Kidney (tissue), 14 donors: ENCODE data around the gene KBTBD13. TPM values are rescaled to one million over a fixed set of nuclear protein-coding genes. Genes with fewer than 3 reads are reported as not detected.

Experiments used
- DNase-seq, 5 donors: peaks; one replicate each; pipeline ENCODE4 v3.0.0-alpha.2; 2013 to 2020
- FAIRE-seq: peaks from 2 replicates; lab custom pipeline; 2012; peaks lifted over from hg19 to GRCh38; lab: Jason Lieb, UNC
- H3K27ac ChIP-seq, 2 donors: one replicate each; pipeline ENCODE4 v1.7.0; 2013; ENCODE audit warnings: low read depth in 2 of 2, low read length in 2 of 2, inconsistent platforms in 1 of 2
- H3K27me3 ChIP-seq: one replicate; pipeline ENCODE4 v1.7.1; 2013; ENCODE audit warnings: low read length, inconsistent platforms; ENCODE audit not compliant: control insufficient read depth, insufficient read depth
- H3K36me3 ChIP-seq, 3 donors: one replicate each; pipeline versions ENCODE4 v1.7.0 to v1.7.1; 2013; ENCODE audit warnings: low read length in 3 of 3, control low read depth in 1 of 3, inconsistent platforms in 1 of 3; ENCODE audit not compliant: insufficient read depth in 3 of 3, control insufficient read depth in 2 of 3
- H3K4me1 ChIP-seq, 3 donors: one replicate each; pipeline versions ENCODE4 v1.7.0 to v1.7.1; 2013; ENCODE audit warnings: low read length in 3 of 3, inconsistent platforms in 1 of 3, low read depth in 1 of 3; ENCODE audit not compliant: control insufficient read depth in 2 of 3, insufficient read depth in 2 of 3
- H3K4me3 ChIP-seq, 3 donors: one replicate each; pipeline versions ENCODE4 v1.7.0 to v1.8.1; 2013; ENCODE audit warnings: low read length in 3 of 3, control low read depth in 1 of 3, inconsistent platforms in 1 of 3
- H3K9ac ChIP-seq, 3 donors: one replicate each; pipeline versions ENCODE4 v1.7.0 to v1.7.1; 2013; ENCODE audit warnings: low read length in 3 of 3, control low read depth in 1 of 3, inconsistent platforms in 1 of 3
- H3K9me3 ChIP-seq, 3 donors: one replicate each; pipeline versions ENCODE4 v1.7.0 to v1.7.1; 2013; ENCODE audit warnings: low read length in 3 of 3, control low read depth in 1 of 3, inconsistent platforms in 1 of 3; ENCODE audit not compliant: control insufficient read depth in 2 of 3, insufficient read depth in 1 of 3
- CTCF ChIP-seq: IDR thresholded peaks from 3 replicates; pipeline ENCODE4 v1.5.1; 2012; ENCODE audit warnings: mild to moderate bottlenecking, moderate library complexity, borderline replicate concordance; ENCODE audit not compliant: insufficient read depth; ENCODE audit errors: extremely low read depth
- intact Hi-C: fragments of 100-400 bp; cut with DNase I; formaldehyde crosslinking; loops from one replicate; pipeline ENCODE4 v1.11.1; 2022
- polyA plus RNA-seq: library from polyadenylated mRNA; stranded (reverse); fragments of 350-450 nt; fragmentation: Illumina TruSeq; extraction: RNeasy Lipid Tissue Mini Kit (QIAGEN cat#74804); gene quantifications from one replicate; pipeline ENCODE4 v1.2.3, GENCODE V29; 2014; ENCODE audit warnings: low read depth, low replicate concordance; ENCODE audit not compliant: insufficient read depth
- total RNA-seq: library from RNA; stranded (reverse); fragmentation: NEBNext Ultra II Directional; extraction: Animal tissue kit (Norgen Biotek cat#: 25700); gene quantifications from one replicate; pipeline ENCODE4 v1.2.1, GENCODE V29; 2021
- donor health status: control.
- donor health status: control.
- donor health status: control.
- donor health status: control.
- donor health status: control.
- donor health status: DM: yes; HTN: yes; CAD: no.
- donor health status: Normal renal cell carcinoma (clear cell type).

The KBTBD13 gene
- total and polyA plus RNA-seq, 2 donors from 2014 or later: 0.06 TPM; not detected in 1

GRCh38 chr15:65110676-65111292 is 34.2 kb downstream of the KBTBD13 start:
- H3K27me3 ChIP-seq: no peaks in the 10 kb centered on the region
- no peak for FAIRE-seq
- intact Hi-C loops: no loop called here
- H3K9me3 ChIP-seq: no peaks in the 10 kb centered on the region
- H3K9ac ChIP-seq: no peak overlapping the region
- H3K27ac ChIP-seq: no peak overlapping the region
- peaks cover 2 to 21% (median 8%) of the 10 kb centered on the region in 3 donors for H3K36me3 ChIP-seq
- H3K4me3 ChIP-seq: no peak overlapping the region
- H3K4me1 ChIP-seq: no peaks in the 10 kb centered on the region
- DNase-seq: no peak
- no peak for TF ChIP-seq CTCF

GRCh38 chr15:65115086-65115485 is 38.5 kb downstream of the KBTBD13 start, which contains the start of gene UBAP1L:
UBAP1L (minus strand) TSS chr15:65115200; CDS start chr15:65106215, 8,985 bp downstream.
- intact Hi-C loops: no loop called here
- Histone ChIP-seq H3K4me3 (no peak within 1 kb of the TSS), H3K9ac (no peak within 1 kb of the TSS), H3K27me3 (no peaks in the 10 kb centered on the region), H3K36me3 (peaks cover 5 to 46% (median 21%) of the 10 kb centered on the region in 3 donors), H3K4me1 (no peaks in the 10 kb centered on the region), H3K9me3 (no peaks in the 10 kb centered on the region), H3K27ac (no peak within 1 kb of the TSS)
- FAIRE-seq (no peak), DNase-seq (no peak)
- TF ChIP-seq CTCF: no peak

- Histone ChIP-seq H3K27ac (no peak overlapping the region), H3K4me1 (no peaks in the 10 kb centered on the region), H3K27me3 (no peaks in the 10 kb centered on the region), H3K36me3 (peaks cover 5 to 46% (median 21%) of the 10 kb centered on the region in 3 donors), H3K9me3 (no peaks in the 10 kb centered on the region), H3K9ac (no peak overlapping the region), H3K4me3 (no peak overlapping the region)
- no peak for FAIRE-seq
- DNase-seq: no peak
- TF ChIP-seq CTCF: no peak
- intact Hi-C loops: no loop called here
Measured at GRCh38 chr15:65115542-65115941, 39.0 kb downstream of the KBTBD13 start.

Other genes with a start within 250 kb of the KBTBD13 start
- 48.6 TPM for gene PLEKHO2, start 234.8 kb upstream of the KBTBD13 start, total RNA-seq
- 12.0 TPM for gene PLEKHO2, start 234.8 kb upstream of the KBTBD13 start, polyA plus RNA-seq
- gene ANKDD1A, start 164.8 kb upstream of the KBTBD13 start, total RNA-seq: 8.0 TPM
- 1.9 TPM for gene ANKDD1A, start 164.8 kb upstream of the KBTBD13 start, polyA plus RNA-seq
- gene SPG21, start 86.8 kb upstream of the KBTBD13 start, total RNA-seq: 82.8 TPM
- 115 TPM for gene SPG21, start 86.8 kb upstream of the KBTBD13 start, polyA plus RNA-seq
- gene MTFMT, start 47.1 kb upstream of the KBTBD13 start, total RNA-seq: 12.5 TPM
- gene MTFMT, start 47.1 kb upstream of the KBTBD13 start, polyA plus RNA-seq: 11.7 TPM
- 2.9 TPM for gene SLC51B, start 31.4 kb upstream of the KBTBD13 start, total RNA-seq
- 40.9 TPM for gene SLC51B, start 31.4 kb upstream of the KBTBD13 start, polyA plus RNA-seq
- gene RASL12, start 8.8 kb upstream of the KBTBD13 start, total RNA-seq: 7.6 TPM
- 6.7 TPM for gene RASL12, start 8.8 kb upstream of the KBTBD13 start, polyA plus RNA-seq
- 5.4 TPM for gene UBAP1L, start 38.5 kb downstream of the KBTBD13 start, total RNA-seq
- 2.1 TPM for gene UBAP1L, start 38.5 kb downstream of the KBTBD13 start, polyA plus RNA-seq
- gene PDCD7, start 57.1 kb downstream of the KBTBD13 start, total RNA-seq: 21.5 TPM
- 10.4 TPM for gene PDCD7, start 57.1 kb downstream of the KBTBD13 start, polyA plus RNA-seq
- gene CLPX, start 108.6 kb downstream of the KBTBD13 start, total RNA-seq: 48.2 TPM
- 18.4 TPM for gene CLPX, start 108.6 kb downstream of the KBTBD13 start, polyA plus RNA-seq
- 1.5 TPM for gene CILP, start 134.7 kb downstream of the KBTBD13 start, total RNA-seq
- gene CILP, start 134.7 kb downstream of the KBTBD13 start, polyA plus RNA-seq: 0.37 TPM
- gene PARP16, start 210.1 kb downstream of the KBTBD13 start, total RNA-seq: 7.8 TPM
- 7.0 TPM for gene PARP16, start 210.1 kb downstream of the KBTBD13 start, polyA plus RNA-seq
- gene RNU5A-1, start 219.3 kb downstream of the KBTBD13 start, total RNA-seq: not detected
- gene RNU5A-1, start 219.3 kb downstream of the KBTBD13 start, polyA plus RNA-seq: not detected
- gene RNU5B-1, start 227.9 kb downstream of the KBTBD13 start, total RNA-seq: 54.0 TPM
- not detected for gene RNU5B-1, start 227.9 kb downstream of the KBTBD13 start, polyA plus RNA-seq